Thyroid gland (tissue), 4 donors: ENCODE measurements around the gene TAS1R2.

Experiments
- CTCF ChIP-seq, 6 experiments: fragments of 200-600 bp in 3 of 6; fragments of 450-650 bp in 3 of 6; sonication (generic) in 3 of 6; IDR thresholded peaks; one replicate each; pipeline ENCODE4 v1.5.1; 2016 to 2019; ENCODE audit warnings: antibody characterized with exemption in 6 of 6, mild to moderate bottlenecking in 2 of 6, inconsistent platforms in 1 of 6, moderate library complexity in 1 of 6
- POLR2A ChIP-seq, 2 donors: fragments of 450-650 bp; IDR thresholded peaks; one replicate each; pipeline ENCODE4 v1.6.1; 2017; ENCODE audit warnings: antibody characterized with exemption in 2 of 2, mild to moderate bottlenecking in 2 of 2, moderate library complexity in 1 of 2

GRCh38 chr1:18877282-18877681 lies 17.8 kb upstream of the TAS1R2 start:
- TF ChIP-seq POLR2A (IDR thresholded peaks at IDR 0.05) (no peak), CTCF (IDR thresholded peaks at IDR 0.05) (no peak)
